ENCODE results near the gene BORCS5.

DNA sequence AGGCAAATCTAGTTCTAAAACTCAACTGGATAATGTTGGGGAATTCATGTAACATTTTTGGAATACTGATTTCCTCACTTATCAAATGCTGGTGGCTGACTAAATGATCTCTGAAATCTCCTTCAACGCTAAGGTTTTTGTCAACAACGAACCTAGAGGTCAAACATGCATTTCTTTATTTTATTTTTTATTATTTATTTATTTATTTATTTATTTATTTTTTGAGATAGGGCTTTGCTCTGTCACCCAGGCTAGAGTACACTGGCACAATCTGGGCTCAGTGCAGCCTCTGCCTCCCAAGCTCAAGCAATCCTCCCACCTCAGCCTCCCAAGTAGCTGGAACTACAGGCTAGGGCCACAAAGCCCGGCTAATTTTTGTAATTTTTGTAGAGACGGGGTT lies 141.3 kb downstream of the BORCS5 start:
- TF ChIP-seq ZNF274 (IDR thresholded peaks at IDR 0.05; ENCODE audit: low read depth, low read length) (no peak), SUZ12 (IDR thresholded peaks at IDR 0.05; ENCODE audit: extremely low read depth, insufficient read depth, insufficient read length) (no peak), YY1 (IDR thresholded peaks at IDR 0.05; ENCODE audit: insufficient read depth, insufficient read length) (no peak)

Data from NT2/D1 (cell line).